Measurements from ENCODE around the gene CFAP299. TPM values are rescaled to one million over a fixed set of nuclear protein-coding genes. Genes with fewer than 3 reads are reported as not detected.

CFAP299 gene
- total and polyA plus RNA-seq, 2 donors (not counting 1 experiment from before 2014, with no cell fraction given), result not detected

DNA sequence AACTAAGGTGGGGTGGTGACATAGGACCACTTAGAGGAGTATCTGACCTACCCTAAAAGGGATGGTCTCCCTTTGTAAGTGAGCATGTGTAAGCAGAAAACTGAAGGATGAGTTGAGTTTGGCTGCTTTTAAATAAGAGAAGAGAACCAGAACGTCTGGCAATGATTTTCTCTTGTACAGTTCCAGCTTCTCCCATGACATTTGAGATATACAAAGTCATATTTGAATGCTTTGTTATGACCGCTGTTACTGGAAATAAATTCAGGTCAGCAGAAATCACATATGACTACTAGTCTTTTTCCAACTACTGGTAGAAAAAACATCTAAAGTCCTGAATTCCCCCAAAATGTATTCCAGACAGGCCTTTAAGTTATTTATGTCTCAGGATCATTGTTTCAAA, 381.7 kb downstream of the CFAP299 start:
- H3K4me1 ChIP-seq (ENCODE audit: control insufficient read depth in 2 of 2, insufficient read depth in 2 of 2, low read length in 2 of 2), result no peaks in the 10 kb centered on the region
- intact Hi-C loops (cut with micrococcal nuclease), result no loop called here
- ChIA-PET CTCF (no interaction called here), POLR2A (no interaction called here)
- ATAC-seq (ENCODE audit: low read depth) (no peak), DNase-seq (no peak)
- H3K9ac ChIP-seq (ENCODE audit: low read length), result no peak overlapping the region
- no CpG with 5 or more reads among the region's 2 CpGs for WGBS (ENCODE audit: insufficient coverage)
- no peak overlapping the region for H3K4me3 Mint-ChIP-seq
- H3K36me3 ChIP-seq (replicated peaks in 1 of 2; ENCODE audit: control extremely low read depth in 1 of 2, control insufficient read depth in 1 of 2, extremely low read depth in 1 of 2, insufficient read depth in 2 of 2, low read length in 1 of 2), result no peaks in the 10 kb centered on the region
- no peak overlapping the region for H3K27ac ChIP-seq (ENCODE audit: low read length in 2 of 2)
- no peak for TF ChIP-seq EZH2 (IDR thresholded peaks at IDR 0.05; ENCODE audit: borderline replicate concordance, insufficient read depth, low read depth, low read length, poor library complexity, severe bottlenecking)
- TF ChIP-seq, protein P1, sequence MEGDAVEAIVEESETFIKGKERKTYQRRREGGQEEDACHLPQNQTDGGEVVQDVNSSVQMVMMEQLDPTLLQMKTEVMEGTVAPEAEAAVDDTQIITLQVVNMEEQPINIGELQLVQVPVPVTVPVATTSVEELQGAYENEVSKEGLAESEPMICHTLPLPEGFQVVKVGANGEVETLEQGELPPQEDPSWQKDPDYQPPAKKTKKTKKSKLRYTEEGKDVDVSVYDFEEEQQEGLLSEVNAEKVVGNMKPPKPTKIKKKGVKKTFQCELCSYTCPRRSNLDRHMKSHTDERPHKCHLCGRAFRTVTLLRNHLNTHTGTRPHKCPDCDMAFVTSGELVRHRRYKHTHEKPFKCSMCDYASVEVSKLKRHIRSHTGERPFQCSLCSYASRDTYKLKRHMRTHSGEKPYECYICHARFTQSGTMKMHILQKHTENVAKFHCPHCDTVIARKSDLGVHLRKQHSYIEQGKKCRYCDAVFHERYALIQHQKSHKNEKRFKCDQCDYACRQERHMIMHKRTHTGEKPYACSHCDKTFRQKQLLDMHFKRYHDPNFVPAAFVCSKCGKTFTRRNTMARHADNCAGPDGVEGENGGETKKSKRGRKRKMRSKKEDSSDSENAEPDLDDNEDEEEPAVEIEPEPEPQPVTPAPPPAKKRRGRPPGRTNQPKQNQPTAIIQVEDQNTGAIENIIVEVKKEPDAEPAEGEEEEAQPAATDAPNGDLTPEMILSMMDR (IDR thresholded peaks at IDR 0.05), result no peak
- no peak overlapping the region for H3K4me2 ChIP-seq (replicated peaks; ENCODE audit: low read depth, low read length, poor library complexity, severe bottlenecking)
- no peaks in the 10 kb centered on the region for H3K27me3 Mint-ChIP-seq
- no peak overlapping the region for H2AFZ ChIP-seq (ENCODE audit: insufficient read depth, low read depth, low read length, poor library complexity, severe bottlenecking)
- no peaks in the 10 kb centered on the region for H3K79me2 ChIP-seq (ENCODE audit: control insufficient read depth, insufficient read depth, low read length)
- no peak overlapping the region for H3K27ac Mint-ChIP-seq
- H3K4me3 ChIP-seq (ENCODE audit: control extremely low read depth in 1 of 5, extremely low read depth in 1 of 5, insufficient read depth in 1 of 5, low read depth in 2 of 5, low read length in 4 of 5), result no peak overlapping the region
- H3K27me3 ChIP-seq (replicated peaks in 1 of 4; ENCODE audit: control extremely low read depth in 1 of 4, control insufficient read depth in 3 of 4, insufficient read depth in 4 of 4, low read length in 3 of 4), result no peaks in the 10 kb centered on the region
- no peaks in the 10 kb centered on the region for H4K20me1 ChIP-seq (ENCODE audit: control insufficient read depth, insufficient read depth, low read length, poor library complexity, severe bottlenecking)
- no peaks in the 10 kb centered on the region for H3K4me1 Mint-ChIP-seq
- H3K9me3 ChIP-seq (ENCODE audit: control extremely low read depth in 1 of 3, control insufficient read depth in 2 of 3, insufficient read depth in 1 of 3, low read length in 2 of 3), result peaks cover 4 to 16% (median 8%) of the 10 kb centered on the region in 3 donors
- H3K9me3 Mint-ChIP-seq (ENCODE audit: insufficient read depth), result peaks cover 5% of the 10 kb centered on the region

- H3K9me3 ChIP-seq (ENCODE audit: control extremely low read depth in 1 of 3, control insufficient read depth in 2 of 3, insufficient read depth in 1 of 3, low read length in 2 of 3), result peaks cover 2 to 11% (median 5%) of the 10 kb centered on the region in 3 donors
- H2AFZ ChIP-seq (ENCODE audit: insufficient read depth, low read depth, low read length, poor library complexity, severe bottlenecking), result no peak overlapping the region
- WGBS (ENCODE audit: insufficient coverage), result no CpG with 5 or more reads among the region's 1 CpG
- H4K20me1 ChIP-seq (ENCODE audit: control insufficient read depth, insufficient read depth, low read length, poor library complexity, severe bottlenecking), result no peaks in the 10 kb centered on the region
- POLR2A ChIA-PET, result no interaction called here
- CTCF ChIA-PET, result no interaction called here
- Mint-ChIP-seq H3K9me3 (ENCODE audit: insufficient read depth) (no peaks in the 10 kb centered on the region), H3K4me1 (no peaks in the 10 kb centered on the region), H3K4me3 (no peak overlapping the region), H3K27ac (no peak overlapping the region), H3K27me3 (peaks cover 6% of the 10 kb centered on the region)
- no peak overlapping the region for H3K27ac ChIP-seq (ENCODE audit: low read length in 2 of 2)
- H3K36me3 ChIP-seq (replicated peaks in 1 of 2; ENCODE audit: control extremely low read depth in 1 of 2, control insufficient read depth in 1 of 2, extremely low read depth in 1 of 2, insufficient read depth in 2 of 2, low read length in 1 of 2), result no peaks in the 10 kb centered on the region
- intact Hi-C loops (cut with micrococcal nuclease), result no loop called here
- peaks cover 0 to 4% (median 0%) of the 10 kb centered on the region in 4 experiments for H3K27me3 ChIP-seq (replicated peaks in 1 of 4; ENCODE audit: control extremely low read depth in 1 of 4, control insufficient read depth in 3 of 4, insufficient read depth in 4 of 4, low read length in 3 of 4)
- TF ChIP-seq, protein P1 (IDR thresholded peaks at IDR 0.05), result no peak
- TF ChIP-seq EZH2 (IDR thresholded peaks at IDR 0.05; ENCODE audit: borderline replicate concordance, insufficient read depth, low read depth, low read length, poor library complexity, severe bottlenecking), result no peak
- ATAC-seq (ENCODE audit: low read depth), result no peak
- DNase-seq, result no peak
- H3K9ac ChIP-seq (ENCODE audit: low read length), result no peak overlapping the region
- no peaks in the 10 kb centered on the region for H3K4me1 ChIP-seq (ENCODE audit: control insufficient read depth in 2 of 2, insufficient read depth in 2 of 2, low read length in 2 of 2)
- no peak overlapping the region for H3K4me3 ChIP-seq (ENCODE audit: control extremely low read depth in 1 of 5, extremely low read depth in 1 of 5, insufficient read depth in 1 of 5, low read depth in 2 of 5, low read length in 4 of 5)
- H3K79me2 ChIP-seq (ENCODE audit: control insufficient read depth, insufficient read depth, low read length), result no peaks in the 10 kb centered on the region
- no peak overlapping the region for H3K4me2 ChIP-seq (replicated peaks; ENCODE audit: low read depth, low read length, poor library complexity, severe bottlenecking)
Measured at GRCh38 chr4:80726471-80726870, 390.9 kb downstream of the CFAP299 start.
